H1 (cell line): ENCODE results near the gene CDYL. TPM values are rescaled to one million over a fixed set of nuclear protein-coding genes. Genes with fewer than 3 reads are reported as not detected.

Experiments
- ASH2L ChIP-seq: fragments of 200-600, 300-600 bp; sonication (generic); IDR thresholded peaks from one replicate; pipeline ENCODE4 v1.7.1; 2017; ENCODE audit warnings: low read length
- BACH1 ChIP-seq: IDR thresholded peaks from 2 replicates; pipeline ENCODE4 v1.6.1; 2012; ENCODE audit warnings: low read length, improper control_type of control experiment
- BCL11A ChIP-seq, 2 experiments: IDR thresholded peaks; one replicate each; pipeline ENCODE4 v1.6.1; 2011; ENCODE audit warnings: low read depth in 2 of 2, low read length in 2 of 2, mild to moderate bottlenecking in 2 of 2
- CBX5 ChIP-seq: fragments of 300-800, 300-1000 bp; sonication (generic); IDR thresholded peaks from 2 replicates; pipeline ENCODE4 v1.7.1; 2016; ENCODE audit warnings: antibody characterized with exemption, low read length, low read depth
- CHD7 ChIP-seq: fragments of 300-600 bp; sonication (generic); IDR thresholded peaks from 2 replicates; pipeline ENCODE4 v1.7.1; 2012; ENCODE audit warnings: low read length, moderate library complexity, mild to moderate bottlenecking, inconsistent platforms; ENCODE audit not compliant: insufficient replicate concordance
- CREB1 ChIP-seq: IDR thresholded peaks from 2 replicates; pipeline ENCODE4 v1.6.1; 2012; ENCODE audit warnings: inconsistent platforms
- NRF1 ChIP-seq: IDR thresholded peaks from 2 replicates; pipeline ENCODE4 v1.6.1; 2011; ENCODE audit warnings: mild to moderate bottlenecking, low read depth, low read length, improper control_type of control experiment
- POU5F1 ChIP-seq: IDR thresholded peaks from 2 replicates; pipeline ENCODE4 v1.6.1; 2011; ENCODE audit warnings: low read depth, mild to moderate bottlenecking, low read length, moderate library complexity
- SIN3A ChIP-seq, 2 experiments: IDR thresholded peaks in 1 of 2; conservative IDR thresholded peaks in 1 of 2; 2 replicates each; pipeline ENCODE4 v1.6.1; 2011 to 2012; ENCODE audit warnings: low read length in 2 of 2, improper control_type of control experiment in 1 of 2, low read depth in 1 of 2, mild to moderate bottlenecking in 1 of 2
- SP2 ChIP-seq: IDR thresholded peaks from 2 replicates; pipeline ENCODE4 v1.6.1; 2012; ENCODE audit warnings: mild to moderate bottlenecking, low read length, inconsistent platforms
- SUZ12 ChIP-seq: fragments of 200-600 bp; sonication (generic); IDR thresholded peaks from 2 replicates; pipeline ENCODE4 v1.6.1; 2012; ENCODE audit warnings: mild to moderate bottlenecking, inconsistent platforms, low read length, moderate library complexity, mixed read lengths
- USF2 ChIP-seq: IDR thresholded peaks from 2 replicates; pipeline ENCODE4 v1.6.1; 2011; ENCODE audit warnings: low read length, improper control_type of control experiment
- polyA plus RNA-seq, 7 experiments: library from polyadenylated mRNA; depleted of rRNA in 3 of 7; stranded (reverse) in 5 of 7; unstranded in 2 of 7; fragments of >200 nt in 5 of 7; fragments of 200-250 nt in 2 of 7; gene quantifications; 1 replicate in 5 of 7; 2 replicates in 1 of 7; 4 replicates in 1 of 7; pipeline versions ENCODE4 v1.2.1 to v1.2.3, GENCODE V29; 2011 to 2013; ENCODE audit warnings: missing spikeins in 2 of 7, mixed read lengths in 2 of 7
- total RNA-seq: library from RNA; stranded (reverse); fragmentation: NEBNext Ultra II Directional; extraction: Animal tissue kit (Norgen Biotek cat#: 25700); gene quantifications from 2 replicates; pipeline ENCODE4 v1.2.1, GENCODE V29; 2021

The CDYL gene
- total and polyA plus RNA-seq, 2 of the 8 experiments (the other 6 are each of a cell fraction or from before 2014, with no cell fraction given), result 56.4 to 119 TPM

GRCh38 chr6:4812068-4812467 is 35.9 kb downstream of the CDYL start (continued):
- no peak for TF ChIP-seq CHD7
- TF ChIP-seq ASH2L, result no peak
- no peak for TF ChIP-seq SP2
- TF ChIP-seq USF2, result no peak
- no peak for TF ChIP-seq CREB1
- TF ChIP-seq BCL11A (IDR thresholded peaks at IDR 0.05; ENCODE audit: low read depth in 2 of 2, low read length in 2 of 2), result no peak
- no peak for TF ChIP-seq CBX5
- no peak for TF ChIP-seq NRF1
- no peak for TF ChIP-seq POU5F1
- TF ChIP-seq SIN3A (conservative IDR thresholded peaks at IDR 0.05 in 1 of 2, IDR thresholded peaks at IDR 0.05 in 1 of 2; ENCODE audit: low read depth in 1 of 2, low read length in 2 of 2), result no peak
- TF ChIP-seq BACH1, result no peak
- TF ChIP-seq SUZ12, result no peak
